Measurements from ENCODE around the gene NBPF15.
"Not testable (repeated sequence)": the region's sequence is repeated elsewhere in the genome, so short reads cannot be mapped to it uniquely, and the experiment has no call there.

The NBPF15 gene

GRCh38 chr1:144418891-144419694 is 42.4 kb downstream of the NBPF15 start:
- not testable (repeated sequence) for H3K36me3 ChIP-seq (ENCODE audit: control insufficient read depth, insufficient read depth, low read length); H3K27me3 ChIP-seq (ENCODE audit: control insufficient read depth, insufficient read depth, low read length); H3K9me3 ChIP-seq (ENCODE audit: control insufficient read depth, insufficient read depth, low read length); H3K9ac ChIP-seq (ENCODE audit: low read depth, low read length); H3K4me1 ChIP-seq (ENCODE audit: control insufficient read depth, insufficient read depth, low read length)
- peak overlapping the region; percentile 46 for H3K4me3 ChIP-seq (ENCODE audit: low read depth, low read length)

- peak overlapping the region; percentile 35 for H3K4me3 ChIP-seq (ENCODE audit: low read depth, low read length)
- H3K9ac ChIP-seq (ENCODE audit: low read depth, low read length); H3K9me3 ChIP-seq (ENCODE audit: control insufficient read depth, insufficient read depth, low read length); H3K27me3 ChIP-seq (ENCODE audit: control insufficient read depth, insufficient read depth, low read length); H3K36me3 ChIP-seq (ENCODE audit: control insufficient read depth, insufficient read depth, low read length); H3K4me1 ChIP-seq (ENCODE audit: control insufficient read depth, insufficient read depth, low read length): not testable (repeated sequence)
These were observed 47.9 kb downstream of the NBPF15 start for GRCh38 chr1:144413404-144414118.

- not testable (repeated sequence) for H3K9me3 ChIP-seq (ENCODE audit: control insufficient read depth, insufficient read depth, low read length); H3K9ac ChIP-seq (ENCODE audit: low read depth, low read length); H3K36me3 ChIP-seq (ENCODE audit: control insufficient read depth, insufficient read depth, low read length); H3K27me3 ChIP-seq (ENCODE audit: control insufficient read depth, insufficient read depth, low read length); H3K4me1 ChIP-seq (ENCODE audit: control insufficient read depth, insufficient read depth, low read length)
- peak overlapping the region; percentile 35 for H3K4me3 ChIP-seq (ENCODE audit: low read depth, low read length)
These were observed 48.7 kb downstream of the NBPF15 start for GRCh38 chr1:144412491-144413403.

GRCh38 chr1:144412068-144412471 is 49.4 kb downstream of the NBPF15 start:
- H3K27me3 ChIP-seq (ENCODE audit: control insufficient read depth, insufficient read depth, low read length); H3K9me3 ChIP-seq (ENCODE audit: control insufficient read depth, insufficient read depth, low read length); H3K9ac ChIP-seq (ENCODE audit: low read depth, low read length); H3K4me1 ChIP-seq (ENCODE audit: control insufficient read depth, insufficient read depth, low read length); H3K36me3 ChIP-seq (ENCODE audit: control insufficient read depth, insufficient read depth, low read length); H3K4me3 ChIP-seq (ENCODE audit: low read depth, low read length): not testable (repeated sequence)

- H3K4me3 ChIP-seq (ENCODE audit: low read depth, low read length); H3K27me3 ChIP-seq (ENCODE audit: control insufficient read depth, insufficient read depth, low read length); H3K4me1 ChIP-seq (ENCODE audit: control insufficient read depth, insufficient read depth, low read length); H3K9me3 ChIP-seq (ENCODE audit: control insufficient read depth, insufficient read depth, low read length); H3K36me3 ChIP-seq (ENCODE audit: control insufficient read depth, insufficient read depth, low read length); H3K9ac ChIP-seq (ENCODE audit: low read depth, low read length): not testable (repeated sequence)
These were observed 58.7 kb downstream of the NBPF15 start for GRCh38 chr1:144402807-144403206.

- not testable (repeated sequence) for H3K4me1 ChIP-seq (ENCODE audit: control insufficient read depth, insufficient read depth, low read length); H3K9ac ChIP-seq (ENCODE audit: low read depth, low read length); H3K36me3 ChIP-seq (ENCODE audit: control insufficient read depth, insufficient read depth, low read length); H3K9me3 ChIP-seq (ENCODE audit: control insufficient read depth, insufficient read depth, low read length); H3K27me3 ChIP-seq (ENCODE audit: control insufficient read depth, insufficient read depth, low read length); H3K4me3 ChIP-seq (ENCODE audit: low read depth, low read length)
These were observed 89.8 kb downstream of the NBPF15 start for GRCh38 chr1:144371651-144372050.
